Neural crest cell (in vitro differentiated cells): ENCODE measurements around the gene SRPX. TPM values are rescaled to one million over a fixed set of nuclear protein-coding genes. Genes with fewer than 3 reads are reported as not detected.

Experiments used
- DNase-seq: peaks from one replicate; pipeline ENCODE4 v3.0.0; 2021; ENCODE audit warnings: low read depth, mixed read lengths, low spot score
- H3K27ac Mint-ChIP-seq: one replicate; pipeline ENCODE4 v1.8.0; 2021; ENCODE audit warnings: mild to moderate bottlenecking, mixed read lengths; ENCODE audit not compliant: unreplicated experiment
- H3K27me3 Mint-ChIP-seq: 2 replicates; pipeline ENCODE4 v1.8.0; 2021; ENCODE audit warnings: low read depth, mild to moderate bottlenecking, mixed read lengths
- H3K36me3 Mint-ChIP-seq: 2 replicates; pipeline ENCODE4 v1.8.0; 2021; ENCODE audit warnings: low read depth, mild to moderate bottlenecking, mixed read lengths
- H3K4me1 Mint-ChIP-seq: 2 replicates; pipeline ENCODE4 v1.8.0; 2021; ENCODE audit warnings: mixed read lengths
- H3K4me3 Mint-ChIP-seq: one replicate; pipeline ENCODE4 v1.8.0; 2021; ENCODE audit warnings: mild to moderate bottlenecking, mixed read lengths
- H3K9me3 Mint-ChIP-seq: 2 replicates; pipeline ENCODE4 v1.8.0; 2021; ENCODE audit warnings: mixed read lengths
- CTCF ChIP-seq: fragments of 200-600 bp; sonication (generic); conservative IDR thresholded peaks from 2 replicates; pipeline ENCODE4 v1.5.0; 2021; ENCODE audit warnings: antibody characterized with exemption, mild to moderate bottlenecking
- long read RNA-seq: library from polyadenylated mRNA; unstranded; transcript quantifications from one replicate; pipeline ENCODE4 v2.0.0, GENCODE V29; 2020
- total RNA-seq: library from RNA; stranded (reverse); gene quantifications from 2 replicates; pipeline ENCODE4 v1.2.1, GENCODE V29; 2021

SRPX gene
- total RNA-seq = 3.6 and 3.7 TPM in 2 replicates
- long read RNA-seq, transcript SRPX-201 (10 exons, 1,874 nt) = major isoform, 21 of 24 reads
- long read RNA-seq, partial matches to known transcripts = 2 of 24 reads
- long read RNA-seq, other reads (novel, unspliced or antisense) = 0 of 24 reads

GRCh38 chrX:38220415-38221390 is at the start of gene SRPX:
Gene SRPX (minus strand): TSS chrX:38220871. CDS start chrX:38220792, 79 bp downstream.
- Mint-ChIP-seq H3K27me3 (peaks cover 46% of the 10 kb centered on the region), H3K27ac (no peak within 1 kb of the TSS)
- no peak for TF ChIP-seq CTCF

GRCh38 chrX:38268011-38268410 is 47.3 kb upstream of the SRPX start:
- H3K27me3 Mint-ChIP-seq = no peaks in the 10 kb centered on the region

More at GRCh38 chrX:38220415-38221390, at the start of gene SRPX:
- DNase-seq = peak; percentile 5
- peak within 1 kb of the TSS; percentile 91 for H3K4me3 Mint-ChIP-seq
- H3K36me3 Mint-ChIP-seq = no peaks in the 10 kb centered on the region
- no peaks in the 10 kb centered on the region for H3K9me3 Mint-ChIP-seq
- peaks cover 3% of the 10 kb centered on the region for H3K4me1 Mint-ChIP-seq

GRCh38 chrX:38262715-38263620 is 42.3 kb upstream of the SRPX start:
- no peaks in the 10 kb centered on the region for H3K36me3 Mint-ChIP-seq
- H3K4me3 Mint-ChIP-seq = no peak overlapping the region
- no peaks in the 10 kb centered on the region for H3K9me3 Mint-ChIP-seq
- H3K27ac Mint-ChIP-seq = no peak overlapping the region
- H3K4me1 Mint-ChIP-seq = no peaks in the 10 kb centered on the region
- no peak for DNase-seq
- no peaks in the 10 kb centered on the region for H3K27me3 Mint-ChIP-seq
- no peak for TF ChIP-seq CTCF

More at GRCh38 chrX:38268011-38268410, 47.3 kb upstream of the SRPX start:
- no peak overlapping the region for H3K4me3 Mint-ChIP-seq
- no peak for DNase-seq
- H3K4me1 Mint-ChIP-seq = no peaks in the 10 kb centered on the region
- no peak for TF ChIP-seq CTCF
- peaks cover 3% of the 10 kb centered on the region for H3K9me3 Mint-ChIP-seq
- no peak overlapping the region for H3K27ac Mint-ChIP-seq
- peaks cover 4% of the 10 kb centered on the region for H3K36me3 Mint-ChIP-seq

GRCh38 chrX:38260231-38260630 is 39.6 kb upstream of the SRPX start:
- DNase-seq = no peak
- Mint-ChIP-seq H3K4me1 (no peaks in the 10 kb centered on the region), H3K9me3 (no peaks in the 10 kb centered on the region), H3K27me3 (no peaks in the 10 kb centered on the region), H3K27ac (no peak overlapping the region), H3K4me3 (no peak overlapping the region), H3K36me3 (no peaks in the 10 kb centered on the region)
- TF ChIP-seq CTCF = peak; percentile 44

GRCh38 chrX:38256019-38256418 is 35.3 kb upstream of the SRPX start:
- Mint-ChIP-seq H3K4me3 (no peak overlapping the region), H3K27ac (no peak overlapping the region), H3K36me3 (no peaks in the 10 kb centered on the region), H3K4me1 (no peaks in the 10 kb centered on the region), H3K27me3 (no peaks in the 10 kb centered on the region), H3K9me3 (no peaks in the 10 kb centered on the region)
- no peak for DNase-seq
- TF ChIP-seq CTCF = no peak
